GM18858 (cell line): Measurements from ENCODE around the gene PCBP3.
"Not testable (repeated sequence)": the region's sequence is repeated elsewhere in the genome, so short reads cannot be mapped to it uniquely, and the experiment has no call there.

ENCODE experiments used
- ATAC-seq: cut with Tn5 transposase; IDR thresholded peaks from one replicate; pipeline ENCODE4 v1.9.1; 2021; ENCODE audit not compliant: unreplicated experiment

PCBP3 gene

GRCh38 chr21:45887788-45888187 lies 244.3 kb downstream of the PCBP3 start:
- no peak for ATAC-seq

- no peak for ATAC-seq
Measured at GRCh38 chr21:45888386-45889009, 245.0 kb downstream of the PCBP3 start.

- no peak for ATAC-seq
Measured at GRCh38 chr21:45889256-45889655, 245.7 kb downstream of the PCBP3 start.

- no peak for ATAC-seq
Measured at GRCh38 chr21:45889961-45890360, 246.4 kb downstream of the PCBP3 start.

DNA sequence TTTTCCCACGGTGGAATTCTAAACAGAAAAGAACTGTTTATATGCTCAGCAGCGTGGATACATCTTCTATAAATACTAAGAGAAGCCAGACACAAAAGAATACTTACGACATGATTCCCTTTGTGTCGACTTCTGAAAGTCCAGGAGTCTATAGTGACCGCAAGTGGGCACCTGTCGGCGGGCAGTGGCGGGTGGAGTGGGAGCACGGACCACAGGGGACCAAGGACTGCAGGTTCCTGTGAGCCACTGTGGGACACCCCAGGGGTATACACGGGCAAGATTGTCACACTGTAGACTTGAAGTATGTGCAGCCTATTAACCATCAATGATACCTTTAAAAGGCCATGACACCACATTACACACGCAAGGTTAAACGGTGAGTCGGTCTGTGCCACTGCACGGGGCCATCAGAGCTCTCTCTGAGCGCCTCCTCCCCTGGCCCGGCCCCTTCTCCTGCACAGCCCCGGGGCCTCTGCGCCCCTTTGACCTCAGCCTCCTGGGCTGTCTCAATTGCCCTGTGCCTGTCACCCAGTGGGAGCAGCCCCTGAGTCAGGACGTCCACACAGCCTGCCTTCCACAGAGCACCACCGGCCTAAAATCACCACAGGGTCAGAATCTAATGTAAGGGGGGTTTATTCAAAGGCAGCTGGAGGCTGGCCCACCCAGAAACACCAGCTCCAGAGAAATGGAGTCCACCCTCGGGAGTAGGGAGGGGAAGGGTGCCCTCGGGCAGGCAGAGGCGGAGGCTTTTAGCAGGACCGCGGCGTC lies 248.0 kb downstream of the PCBP3 start:
- no peak for ATAC-seq

GRCh38 chr21:45892156-45892915 lies 248.8 kb downstream of the PCBP3 start:
- ATAC-seq = no peak

GRCh38 chr21:45892916-45893739 lies 249.6 kb downstream of the PCBP3 start:
- no peak for ATAC-seq

- ATAC-seq = no peak
Measured at GRCh38 chr21:45893740-45894449, 250.4 kb downstream of the PCBP3 start.

- ATAC-seq = no peak
Measured at GRCh38 chr21:45894450-45894825, 250.9 kb downstream of the PCBP3 start.

- ATAC-seq = no peak
Measured at GRCh38 chr21:45894906-45895777, 251.6 kb downstream of the PCBP3 start.

- no peak for ATAC-seq
Measured at GRCh38 chr21:45895778-45896370, 252.3 kb downstream of the PCBP3 start.

DNA sequence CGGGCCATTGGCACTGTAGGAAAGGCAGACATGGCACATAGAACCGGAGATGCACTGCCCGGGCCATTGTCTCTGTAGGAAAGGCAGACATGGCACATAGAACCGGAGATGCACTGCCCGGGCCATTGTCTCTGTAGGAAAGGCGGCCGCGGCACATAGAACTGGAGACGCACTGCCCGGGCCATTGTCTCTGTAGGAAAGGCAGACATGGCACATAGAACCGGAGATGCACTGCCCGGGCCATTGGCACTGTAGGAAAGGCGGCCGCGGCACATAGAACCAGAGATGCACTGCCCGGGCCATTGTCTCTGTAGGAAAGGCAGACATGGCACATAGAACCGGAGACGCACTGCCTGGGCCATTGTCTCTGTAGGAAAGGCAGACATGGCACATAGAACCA lies 252.9 kb downstream of the PCBP3 start:
- ATAC-seq = not testable (repeated sequence)

- ATAC-seq = no peak
Measured at GRCh38 chr21:45897191-45898027, 253.9 kb downstream of the PCBP3 start.

DNA sequence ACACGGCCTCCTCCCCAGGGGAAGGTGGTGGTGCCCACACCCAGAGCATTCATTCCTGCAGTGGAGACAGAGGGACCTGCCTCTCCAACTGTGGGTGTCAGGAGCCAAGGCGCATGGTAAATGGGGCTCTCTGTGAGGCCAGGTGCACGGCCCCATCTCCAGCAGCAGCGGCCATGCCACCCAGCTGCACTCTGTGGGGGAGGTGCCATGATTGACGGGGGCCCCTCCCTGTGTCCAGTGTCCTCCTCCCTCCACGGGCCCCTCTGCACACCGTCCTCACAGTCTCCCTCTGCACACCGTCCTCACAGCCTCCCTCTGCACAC lies 254.5 kb downstream of the PCBP3 start:
- ATAC-seq = no peak

GRCh38 chr21:45898781-45899180 lies 255.3 kb downstream of the PCBP3 start:
- no peak for ATAC-seq

DNA sequence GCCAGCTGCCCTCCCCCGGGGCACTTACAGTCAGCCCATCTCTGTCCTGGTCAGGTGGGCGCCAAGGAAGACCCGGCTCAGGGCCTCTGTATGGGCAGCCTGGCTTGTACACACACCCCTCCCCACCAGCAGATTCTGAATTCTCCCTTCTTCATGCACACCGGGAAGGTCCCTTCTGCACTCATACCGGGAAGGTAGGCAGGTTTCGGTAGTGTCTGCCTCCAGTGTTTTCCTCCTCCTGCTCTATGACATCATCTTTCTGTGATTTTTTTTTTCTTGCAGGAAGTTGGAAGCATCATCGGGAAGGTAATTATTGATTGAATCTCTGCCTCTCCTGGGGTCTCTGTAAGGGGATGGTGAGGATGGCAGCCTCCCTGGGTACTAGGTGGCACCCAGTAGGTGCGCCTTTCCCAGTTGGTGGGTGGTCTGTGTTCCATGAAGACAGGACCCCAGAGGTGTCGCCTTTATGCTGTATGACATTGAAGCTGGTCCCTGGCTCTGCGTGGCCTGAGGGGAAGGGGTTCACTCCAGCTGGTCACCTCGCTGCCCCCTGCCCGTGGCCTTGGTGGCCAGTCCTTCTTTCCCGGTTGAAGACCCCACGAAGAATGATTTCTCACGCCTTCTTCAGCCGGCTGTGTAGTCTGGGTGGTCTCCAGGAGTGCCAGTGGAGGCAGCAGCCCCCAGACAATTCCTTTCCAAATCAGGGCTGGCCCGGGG lies 255.9 kb downstream of the PCBP3 start:
- no peak for ATAC-seq

DNA sequence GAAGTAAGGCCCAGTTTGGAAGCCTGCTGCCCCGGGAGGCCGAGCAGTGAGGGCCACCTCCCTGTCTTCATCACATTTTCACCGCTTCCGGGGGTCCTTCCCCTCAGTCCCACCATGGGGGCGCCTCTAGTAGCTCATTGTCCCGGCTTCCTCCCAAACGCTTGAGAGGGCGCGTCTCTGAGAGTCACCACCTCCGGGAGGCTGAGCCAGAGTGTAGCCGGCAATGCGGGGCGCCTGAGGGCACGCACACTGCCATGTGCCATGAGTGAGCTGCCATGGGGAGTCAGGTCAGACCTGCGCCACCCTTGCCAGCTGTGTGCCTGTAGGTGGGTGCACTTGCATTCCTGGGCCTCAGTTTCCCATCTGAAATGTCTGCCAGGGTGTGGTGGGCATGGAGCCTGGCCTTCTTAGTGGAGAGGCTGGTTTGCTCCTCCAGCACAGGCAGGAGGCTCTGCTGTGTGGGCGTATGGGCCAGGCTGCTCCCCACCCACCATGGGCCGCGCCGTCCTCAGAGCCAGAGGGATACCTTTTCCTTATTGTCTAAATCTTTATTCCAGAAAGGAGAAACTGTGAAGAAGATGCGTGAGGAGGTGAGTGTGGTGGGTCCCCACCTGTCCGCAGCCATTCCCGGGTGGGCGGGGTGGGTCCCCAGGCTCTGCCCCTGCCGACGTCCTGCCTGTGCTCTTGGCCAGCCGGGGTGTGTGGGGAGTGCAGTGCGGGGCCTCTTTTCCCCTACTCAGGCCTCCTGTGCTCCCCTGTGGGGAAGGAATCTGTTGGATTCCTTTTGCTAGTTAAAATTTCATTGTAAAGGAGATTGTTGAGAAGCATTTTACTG lies 256.7 kb downstream of the PCBP3 start:
- ATAC-seq = no peak
